H1 (cell line): ENCODE results near the gene UBASH3A. TPM values are rescaled to one million over a fixed set of nuclear protein-coding genes. Genes with fewer than 3 reads are reported as not detected.

Source experiments
- ATF2 ChIP-seq: IDR thresholded peaks from 2 replicates; pipeline ENCODE4 v1.6.1; 2012; ENCODE audit warnings: low read length, inconsistent platforms
- BRCA1 ChIP-seq: IDR thresholded peaks from 2 replicates; pipeline ENCODE4 v1.6.1; 2012; ENCODE audit warnings: low read depth, low read length, improper control_type of control experiment
- CHD7 ChIP-seq: fragments of 300-600 bp; sonication (generic); IDR thresholded peaks from 2 replicates; pipeline ENCODE4 v1.7.1; 2012; ENCODE audit warnings: low read length, moderate library complexity, mild to moderate bottlenecking, inconsistent platforms; ENCODE audit not compliant: insufficient replicate concordance
- MAX ChIP-seq: IDR thresholded peaks from 2 replicates; pipeline ENCODE4 v1.6.1; 2012; ENCODE audit warnings: inconsistent platforms
- NANOG ChIP-seq: IDR thresholded peaks from 2 replicates; pipeline ENCODE4 v1.6.1; 2011; ENCODE audit warnings: low read length, low read depth, mild to moderate bottlenecking, inconsistent platforms; ENCODE audit not compliant: insufficient read depth, poor library complexity, severe bottlenecking
- POLR2AphosphoS5 ChIP-seq: IDR thresholded peaks from 2 replicates; pipeline ENCODE4 v1.6.1; 2011; ENCODE audit warnings: low read depth, low read length
- SIN3A ChIP-seq, 2 experiments: IDR thresholded peaks in 1 of 2; conservative IDR thresholded peaks in 1 of 2; 2 replicates each; pipeline ENCODE4 v1.6.1; 2011 to 2012; ENCODE audit warnings: low read length in 2 of 2, improper control_type of control experiment in 1 of 2, low read depth in 1 of 2, mild to moderate bottlenecking in 1 of 2
- SIRT6 ChIP-seq: IDR thresholded peaks from one replicate; pipeline ENCODE4 v1.7.1; 2012; ENCODE audit warnings: low read length, inconsistent platforms
- polyA plus RNA-seq, 7 experiments: library from polyadenylated mRNA; depleted of rRNA in 3 of 7; stranded (reverse) in 5 of 7; unstranded in 2 of 7; fragments of >200 nt in 5 of 7; fragments of 200-250 nt in 2 of 7; gene quantifications; 1 replicate in 5 of 7; 2 replicates in 1 of 7; 4 replicates in 1 of 7; pipeline versions ENCODE4 v1.2.1 to v1.2.3, GENCODE V29; 2011 to 2013; ENCODE audit warnings: missing spikeins in 2 of 7, mixed read lengths in 2 of 7
- total RNA-seq: library from RNA; stranded (reverse); fragmentation: NEBNext Ultra II Directional; extraction: Animal tissue kit (Norgen Biotek cat#: 25700); gene quantifications from 2 replicates; pipeline ENCODE4 v1.2.1, GENCODE V29; 2021

The UBASH3A gene
- total and polyA plus RNA-seq, 2 of the 8 experiments (the other 6 are each of a cell fraction or from before 2014, with no cell fraction given) = not detected

GRCh38 chr21:42357307-42357706 lies 46.4 kb upstream of the UBASH3A start (continued):
- no peak for TF ChIP-seq ATF2
- TF ChIP-seq NANOG = no peak
- no peak for TF ChIP-seq POLR2AphosphoS5
- TF ChIP-seq SIN3A (conservative IDR thresholded peaks at IDR 0.05 in 1 of 2, IDR thresholded peaks at IDR 0.05 in 1 of 2; ENCODE audit: low read depth in 1 of 2, low read length in 2 of 2) = no peak
- no peak for TF ChIP-seq MAX
- no peak for TF ChIP-seq CHD7
- no peak for TF ChIP-seq BRCA1
- no peak for TF ChIP-seq SIRT6
- TF ChIP-seq, all 59 proteins: peak for 0
